Germinal center (tissue), 1 donor: ENCODE results near the gene ZNF91.
"Not testable (repeated sequence)": the region's sequence is repeated elsewhere in the genome, so short reads cannot be mapped to it uniquely, and the experiment has no call there.

Source experiments
- DNase-seq: peaks from one replicate; pipeline ENCODE4 v3.0.0; 2012; ENCODE audit warnings: mixed read lengths, low spot score

Gene ZNF91

DNA sequence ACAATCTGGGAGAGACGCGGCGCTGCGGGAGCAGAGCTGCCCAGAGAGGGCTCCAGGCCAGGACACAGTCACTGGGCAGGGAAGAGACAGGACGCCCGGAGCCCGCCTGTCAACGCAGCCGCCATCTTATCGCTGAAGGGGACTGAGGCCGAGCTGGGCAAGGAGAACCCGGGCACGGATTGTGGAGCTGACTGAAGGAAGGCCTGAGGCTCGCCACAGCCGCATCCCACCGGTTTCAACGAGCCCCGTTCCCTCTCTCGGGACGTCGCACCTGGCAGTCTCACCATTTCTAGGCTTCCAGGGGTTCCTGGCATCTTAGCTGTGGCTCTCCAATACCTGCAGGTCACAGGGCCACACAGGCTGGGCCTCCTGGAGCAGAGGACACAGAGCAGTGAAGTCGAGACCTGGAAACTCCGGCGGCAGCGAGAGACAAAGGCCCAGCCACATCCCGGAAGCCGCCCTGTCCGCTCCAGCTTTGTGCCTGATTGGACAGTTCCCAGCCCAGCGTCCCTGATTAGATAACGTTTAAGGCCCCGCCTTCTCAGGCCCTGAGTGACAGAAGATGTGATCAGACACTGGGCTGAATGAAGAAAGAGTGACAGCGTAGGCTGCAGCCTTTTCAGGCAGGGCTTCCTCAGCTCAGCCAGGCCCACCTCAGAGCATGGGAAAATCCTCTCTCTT lies at the start of gene ZNF91:
Gene ZNF91, minus strand, starts transcription at position 431 of the 681 bp plus-strand sequence. Its CDS starts 117 bp downstream, at position 314.
- peak; percentile 89 for DNase-seq

GRCh38 chr19:23440791-23441190 lies 45.5 kb upstream of the ZNF91 start:
- DNase-seq: peak; percentile 4

- no peak for DNase-seq
These were observed 44.9 kb upstream of the ZNF91 start for GRCh38 chr19:23440207-23440606.

GRCh38 chr19:23439623-23440022 lies 44.4 kb upstream of the ZNF91 start:
- no peak for DNase-seq

- DNase-seq: no peak
These were observed 42.6 kb upstream of the ZNF91 start for GRCh38 chr19:23437901-23438300.

GRCh38 chr19:23436944-23437343 lies 41.7 kb upstream of the ZNF91 start:
- no peak for DNase-seq

DNA sequence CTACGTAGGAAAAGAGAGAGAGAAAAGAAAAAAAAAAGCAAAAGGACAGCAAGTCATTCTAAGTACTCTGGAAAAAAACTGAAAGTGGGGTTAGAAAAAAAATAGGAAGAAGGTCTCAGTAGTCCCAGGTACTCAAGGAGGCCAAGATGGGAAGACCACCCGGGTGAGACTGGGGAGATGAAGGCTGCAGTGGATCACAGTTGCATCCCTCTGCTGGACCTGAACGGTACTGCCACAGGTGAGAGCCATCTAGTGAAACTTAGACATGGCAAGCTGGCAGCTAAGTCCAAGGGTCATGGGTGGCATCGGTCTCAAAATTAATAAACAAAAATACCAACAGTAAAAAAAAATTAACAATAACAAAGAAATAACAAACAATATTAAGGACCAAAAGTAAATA lies 41.0 kb upstream of the ZNF91 start:
- DNase-seq: no peak

- DNase-seq: no peak
These were observed 25.6 kb upstream of the ZNF91 start for GRCh38 chr19:23420824-23421223.

GRCh38 chr19:23419261-23419660 lies 24.0 kb upstream of the ZNF91 start:
- not testable (repeated sequence) for DNase-seq

GRCh38 chr19:23415561-23416191 lies 20.4 kb upstream of the ZNF91 start:
- DNase-seq: peak; percentile 18

DNA sequence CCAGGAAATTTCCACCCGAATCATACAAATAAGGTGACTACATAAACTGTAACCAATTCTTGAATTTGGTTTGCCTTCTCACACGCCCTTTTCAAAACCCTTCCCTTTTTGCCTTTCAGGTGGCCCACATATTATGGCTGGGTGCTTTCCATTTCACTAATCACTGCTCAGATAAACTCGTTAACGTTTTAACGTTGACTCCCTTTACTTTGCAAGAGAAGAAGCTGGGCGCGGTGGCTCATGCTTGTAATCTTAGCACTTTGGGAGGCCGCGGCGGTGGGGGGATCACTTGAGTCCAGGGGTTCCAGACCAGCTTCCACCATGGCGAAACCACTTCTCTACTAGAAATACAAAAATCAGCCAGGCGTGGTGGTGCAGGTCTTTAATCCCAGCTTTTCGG lies 19.8 kb upstream of the ZNF91 start:
- DNase-seq: peak; percentile 4

- DNase-seq: no peak
These were observed 14.9 kb upstream of the ZNF91 start for GRCh38 chr19:23410155-23410554.

DNA sequence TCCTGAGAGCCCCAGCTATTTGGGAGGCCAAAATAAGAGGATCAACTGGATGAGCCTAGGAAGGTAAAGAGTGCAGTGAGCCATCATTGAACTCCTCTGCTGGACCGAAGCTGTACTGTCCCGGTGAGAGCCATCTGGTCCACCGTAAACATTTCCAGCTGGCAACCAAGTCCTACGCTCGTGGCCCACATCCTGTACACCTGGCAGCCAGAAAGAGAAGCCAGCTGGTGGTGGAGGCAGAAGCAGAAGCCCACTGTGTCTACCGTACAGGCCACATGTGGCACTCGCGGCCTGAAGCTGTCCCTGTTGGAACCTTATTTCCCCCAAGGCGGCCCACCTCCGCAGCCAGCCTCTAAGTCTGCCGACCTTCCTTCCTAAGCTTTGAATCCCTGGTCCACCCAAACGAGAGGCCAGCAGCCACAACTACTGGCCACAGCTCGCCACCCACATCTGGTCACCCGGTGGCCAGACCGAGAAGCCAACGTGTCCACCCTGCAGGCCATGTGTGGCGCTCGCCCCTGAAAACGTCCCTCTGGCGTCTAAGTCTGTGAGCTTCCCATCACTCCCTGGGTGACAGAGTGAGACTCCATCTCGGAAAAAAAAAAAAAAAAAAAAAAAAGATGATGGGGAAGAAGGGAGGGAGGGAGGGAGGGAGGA lies 14.2 kb upstream of the ZNF91 start:
- DNase-seq: peak; percentile 26

GRCh38 chr19:23407616-23408133 lies 12.4 kb upstream of the ZNF91 start:
- DNase-seq: no peak

- DNase-seq: no peak
These were observed 11.4 kb upstream of the ZNF91 start for GRCh38 chr19:23406721-23407120.

DNA sequence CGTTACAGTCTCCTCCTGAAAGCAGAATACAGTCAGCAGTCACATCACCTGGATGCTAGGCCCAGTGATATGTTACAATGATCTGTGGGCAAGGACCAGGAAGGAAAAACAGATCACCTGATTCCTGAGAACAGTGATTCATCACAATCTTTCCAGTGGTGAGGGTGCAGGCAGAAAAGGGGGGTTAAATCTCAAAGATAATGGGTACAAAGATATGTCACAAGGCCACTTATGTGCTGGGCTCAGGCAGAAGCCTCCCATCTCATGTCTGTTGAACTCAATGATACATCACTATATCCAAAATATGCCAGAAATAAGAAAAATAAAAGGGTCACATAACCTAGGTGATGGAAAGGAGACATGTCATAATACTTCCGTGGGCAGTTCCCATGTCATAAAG lies 10.8 kb upstream of the ZNF91 start:
- no peak for DNase-seq

DNA sequence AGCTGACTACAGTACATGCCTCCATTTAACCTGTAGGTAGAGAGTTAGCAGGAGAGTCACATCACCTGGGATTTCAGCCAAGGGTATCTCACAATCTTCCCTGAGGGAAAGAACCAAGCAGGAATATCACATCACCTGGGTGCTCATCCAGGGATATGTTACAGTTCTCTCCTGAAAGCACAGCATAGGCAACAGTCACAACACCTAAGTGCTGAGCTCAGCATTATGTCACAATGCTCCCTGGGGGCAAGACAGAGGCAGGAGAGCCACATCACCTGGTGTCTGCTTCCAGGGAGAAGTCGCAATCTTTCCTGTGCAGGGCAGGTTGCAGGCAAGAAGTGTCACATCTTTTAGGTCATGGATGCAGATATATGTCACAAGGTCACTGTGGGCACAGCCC lies 9.4 kb upstream of the ZNF91 start:
- DNase-seq: no peak

- DNase-seq: no peak
These were observed 8.5 kb upstream of the ZNF91 start for GRCh38 chr19:23403581-23404324.

GRCh38 chr19:23403052-23403451 lies 7.8 kb upstream of the ZNF91 start:
- no peak for DNase-seq

DNA sequence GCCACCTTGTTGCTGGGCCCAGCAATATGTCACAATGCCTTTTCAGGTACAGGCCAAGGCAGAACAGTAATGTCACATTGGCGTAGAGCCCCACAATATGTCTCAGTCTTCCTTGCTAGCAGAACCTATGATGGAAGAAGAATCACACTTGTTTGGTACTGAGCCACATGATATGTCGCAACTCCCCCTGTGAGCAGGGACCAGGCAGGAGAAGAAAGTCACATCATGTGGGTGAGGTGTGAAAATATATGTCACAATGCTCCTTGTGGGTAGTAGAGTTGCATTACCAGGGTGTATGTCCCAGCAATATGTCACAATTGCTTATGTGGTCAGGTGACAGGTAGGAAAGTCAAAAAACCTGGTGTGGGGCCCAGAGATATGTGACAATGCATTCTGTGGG lies 7.1 kb upstream of the ZNF91 start:
- DNase-seq: no peak

- no peak for DNase-seq
These were observed 5.9 kb upstream of the ZNF91 start for GRCh38 chr19:23401086-23401610.

GRCh38 chr19:23399443-23399842 lies 4.2 kb upstream of the ZNF91 start:
- DNase-seq: no peak
